Measurements from ENCODE around the gene UTP25. TPM values are rescaled to one million over a fixed set of nuclear protein-coding genes. Genes with fewer than 3 reads are reported as not detected.
"Not testable (repeated sequence)": the region's sequence is repeated elsewhere in the genome, so short reads cannot be mapped to it uniquely, and the experiment has no call there.

Gene UTP25
- total and polyA plus RNA-seq, 2 experiments from 2014 or later = 9.5 to 12.2 TPM

GRCh38 chr1:209884249-209884648 is 56.5 kb downstream of the UTP25 start:
- no peaks in the 10 kb centered on the region for H3K9me3 ChIP-seq (ENCODE audit: low read depth)
- H3K9ac ChIP-seq = peak overlapping the region; percentile 69
- peak; percentile 73 for DNase-seq
- no peaks in the 10 kb centered on the region for H3K79me2 ChIP-seq (ENCODE audit: insufficient read depth)
- no peaks in the 10 kb centered on the region for H3K9me2 ChIP-seq (ENCODE audit: insufficient read depth)
- H2AFZ ChIP-seq = peak overlapping the region; percentile 21
- H3F3A ChIP-seq (ENCODE audit: insufficient read depth) = peaks cover 33% of the 10 kb centered on the region
- peaks cover 46% of the 10 kb centered on the region for H3K4me1 ChIP-seq (ENCODE audit: insufficient read depth)
- 13 to 22% methylated on average over 4 of the region's 4 CpGs for WGBS, 2 experiments (ENCODE audit: low coverage in 1 of 2, low lambda C conversion rate in 2 of 2, missing lambda C conversion rate in 2 of 2)
- H3K4me3 ChIP-seq = peak overlapping the region; percentile 55
- no peak for TF ChIP-seq EZH2phosphoT487 (IDR thresholded peaks at IDR 0.05; ENCODE audit: insufficient read depth, low read depth)
- no peak for TF ChIP-seq EZH2 (IDR thresholded peaks at IDR 0.05; ENCODE audit: insufficient read depth, poor library complexity, severe bottlenecking)
- H3K27me3 ChIP-seq (replicated peaks; ENCODE audit: insufficient read depth) = no peaks in the 10 kb centered on the region
- no peaks in the 10 kb centered on the region for H4K20me1 ChIP-seq (ENCODE audit: insufficient read depth)
- H3K27ac ChIP-seq = peak overlapping the region; percentile 94
- in situ Hi-C loops (cut with MboI) = no loop called here
- H3K36me3 ChIP-seq (ENCODE audit: low read depth) = no peaks in the 10 kb centered on the region
- peak overlapping the region; percentile 79 for H3K4me2 ChIP-seq (ENCODE audit: unreplicated experiment)

DNA sequence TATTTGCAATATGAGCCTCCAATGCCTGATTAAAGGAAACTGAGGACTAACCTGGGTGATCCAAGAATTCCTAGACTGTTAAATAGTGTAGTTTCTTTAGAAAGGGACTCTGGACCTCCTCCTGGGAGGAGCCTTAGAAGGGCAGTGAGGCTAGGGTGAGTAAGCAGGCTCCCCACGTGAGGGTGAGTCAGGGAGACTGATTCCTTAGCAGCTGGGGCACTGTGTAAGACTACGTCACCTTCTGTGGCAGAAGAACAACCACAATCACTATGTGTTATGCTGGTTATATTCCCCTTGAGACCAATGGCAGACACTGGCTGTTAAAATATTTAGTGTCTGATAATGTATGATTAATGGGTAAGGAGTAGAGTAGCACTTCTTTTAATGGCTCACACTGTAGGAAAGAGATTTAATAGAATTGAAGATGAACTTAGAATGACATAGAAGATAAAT is 56.9 kb downstream of the UTP25 start:
- Histone ChIP-seq H3K4me3 (peak overlapping the region; percentile 55), H3K27ac (peak overlapping the region; percentile 94), H2AFZ (peak overlapping the region; percentile 21; the same call in 1 of the 2 replicates), H4K20me1 (ENCODE audit: insufficient read depth) (no peaks in the 10 kb centered on the region), H3K4me1 (ENCODE audit: insufficient read depth) (peaks cover 41% of the 10 kb centered on the region), H3K4me2 (ENCODE audit: unreplicated experiment) (peak overlapping the region; percentile 79), H3K9me3 (ENCODE audit: low read depth) (no peaks in the 10 kb centered on the region), H3K36me3 (ENCODE audit: low read depth) (no peaks in the 10 kb centered on the region), H3K27me3 (replicated peaks; ENCODE audit: insufficient read depth) (no peaks in the 10 kb centered on the region), H3K79me2 (ENCODE audit: insufficient read depth) (no peaks in the 10 kb centered on the region), H3F3A (ENCODE audit: insufficient read depth) (peaks cover 33% of the 10 kb centered on the region), H3K9me2 (ENCODE audit: insufficient read depth) (no peaks in the 10 kb centered on the region), H3K9ac (peak overlapping the region; percentile 69)
- TF ChIP-seq EZH2phosphoT487 (IDR thresholded peaks at IDR 0.05; ENCODE audit: insufficient read depth, low read depth) (peak; percentile 97), EZH2 (IDR thresholded peaks at IDR 0.05; ENCODE audit: insufficient read depth, poor library complexity, severe bottlenecking) (no peak)
- peak; percentile 100 for DNase-seq
- in situ Hi-C loops (cut with MboI) = no loop called here
- WGBS, 2 experiments (ENCODE audit: low coverage in 1 of 2, low lambda C conversion rate in 2 of 2, missing lambda C conversion rate in 2 of 2) = 0 to 2% methylated on average over 2 of the region's 2 CpGs

DNA sequence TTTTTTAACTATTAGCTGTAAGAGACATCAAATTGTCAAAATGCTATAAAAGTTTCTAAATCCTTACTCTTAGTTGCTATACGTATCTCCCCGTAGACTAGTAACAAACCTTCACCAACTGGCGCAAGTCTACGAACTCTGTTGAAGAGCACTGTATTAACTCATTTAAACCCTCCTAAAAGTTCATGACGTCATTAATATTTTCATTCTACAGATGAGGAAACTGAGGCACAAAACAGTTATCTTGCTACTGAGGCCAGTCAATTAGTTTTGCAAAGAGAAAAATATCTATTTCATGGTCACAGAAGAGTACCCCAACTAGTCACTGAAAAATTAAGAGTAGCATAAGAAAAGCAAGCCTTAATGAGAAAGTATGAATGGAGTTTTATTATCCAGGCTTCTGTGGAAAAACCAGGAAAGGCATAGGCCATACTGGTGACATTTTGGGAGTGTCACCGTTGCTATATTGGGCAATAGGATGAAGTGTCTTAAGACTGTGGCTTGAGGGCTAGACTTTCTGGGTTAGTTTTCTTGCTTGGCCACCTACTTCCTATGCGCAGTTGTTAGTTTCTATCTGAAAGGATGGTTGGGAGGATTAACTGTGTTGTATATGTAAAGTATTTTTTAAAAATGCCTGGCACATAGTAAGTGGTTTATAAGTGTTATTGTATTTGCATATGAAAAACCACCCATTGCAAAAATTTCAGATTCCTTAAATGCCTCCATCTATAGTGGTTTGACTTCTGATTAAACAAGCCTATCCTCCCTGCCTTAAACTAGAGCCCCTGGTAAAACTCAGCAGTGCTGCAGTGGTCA is 57.8 kb downstream of the UTP25 start:
- Histone ChIP-seq H3K4me1 (ENCODE audit: insufficient read depth) (peaks cover 36% of the 10 kb centered on the region), H3K9me2 (ENCODE audit: insufficient read depth) (no peaks in the 10 kb centered on the region), H3K79me2 (ENCODE audit: insufficient read depth) (no peaks in the 10 kb centered on the region), H3K27ac (peak overlapping the region; percentile 94), H3K36me3 (ENCODE audit: low read depth) (no peaks in the 10 kb centered on the region), H2AFZ (no peak overlapping the region), H4K20me1 (ENCODE audit: insufficient read depth) (no peaks in the 10 kb centered on the region), H3K4me3 (no peak overlapping the region), H3K9ac (no peak overlapping the region), H3K9me3 (ENCODE audit: low read depth) (no peaks in the 10 kb centered on the region), H3K27me3 (replicated peaks; ENCODE audit: insufficient read depth) (no peaks in the 10 kb centered on the region), H3K4me2 (ENCODE audit: unreplicated experiment) (peak overlapping the region; percentile 44), H3F3A (ENCODE audit: insufficient read depth) (peaks cover 38% of the 10 kb centered on the region)
- 88 to 95% methylated on average over 7 of the region's 7 CpGs for WGBS, 2 experiments (ENCODE audit: low coverage in 1 of 2, low lambda C conversion rate in 2 of 2, missing lambda C conversion rate in 2 of 2)
- in situ Hi-C loops (cut with MboI) = no loop called here
- no peak for DNase-seq
- no peak for TF ChIP-seq EZH2phosphoT487 (IDR thresholded peaks at IDR 0.05; ENCODE audit: insufficient read depth, low read depth)
- no peak for TF ChIP-seq EZH2 (IDR thresholded peaks at IDR 0.05; ENCODE audit: insufficient read depth, poor library complexity, severe bottlenecking)

- Histone ChIP-seq H2AFZ (no peak overlapping the region), H3K9me3 (ENCODE audit: low read depth) (no peaks in the 10 kb centered on the region), H3K9me2 (ENCODE audit: insufficient read depth) (no peaks in the 10 kb centered on the region), H4K20me1 (ENCODE audit: insufficient read depth) (no peaks in the 10 kb centered on the region), H3K4me3 (no peak overlapping the region), H3K79me2 (ENCODE audit: insufficient read depth) (no peaks in the 10 kb centered on the region), H3K27ac (no peak overlapping the region), H3K27me3 (replicated peaks; ENCODE audit: insufficient read depth) (no peaks in the 10 kb centered on the region), H3K4me2 (ENCODE audit: unreplicated experiment) (no peak overlapping the region), H3K36me3 (ENCODE audit: low read depth) (no peaks in the 10 kb centered on the region), H3F3A (ENCODE audit: insufficient read depth) (peaks cover 44% of the 10 kb centered on the region), H3K4me1 (ENCODE audit: insufficient read depth) (peaks cover 42% of the 10 kb centered on the region), H3K9ac (no peak overlapping the region)
- WGBS, 2 experiments (ENCODE audit: low coverage in 1 of 2, low lambda C conversion rate in 2 of 2, missing lambda C conversion rate in 2 of 2) = 82 to 87% methylated on average over 1 of the region's 1 CpG
- TF ChIP-seq EZH2 (IDR thresholded peaks at IDR 0.05; ENCODE audit: insufficient read depth, poor library complexity, severe bottlenecking) (no peak), EZH2phosphoT487 (IDR thresholded peaks at IDR 0.05; ENCODE audit: insufficient read depth, low read depth) (no peak)
- in situ Hi-C loops (cut with MboI) = no loop called here
- no peak for DNase-seq
Observed at GRCh38 chr1:209886219-209886536, 58.4 kb downstream of the UTP25 start.

DNA sequence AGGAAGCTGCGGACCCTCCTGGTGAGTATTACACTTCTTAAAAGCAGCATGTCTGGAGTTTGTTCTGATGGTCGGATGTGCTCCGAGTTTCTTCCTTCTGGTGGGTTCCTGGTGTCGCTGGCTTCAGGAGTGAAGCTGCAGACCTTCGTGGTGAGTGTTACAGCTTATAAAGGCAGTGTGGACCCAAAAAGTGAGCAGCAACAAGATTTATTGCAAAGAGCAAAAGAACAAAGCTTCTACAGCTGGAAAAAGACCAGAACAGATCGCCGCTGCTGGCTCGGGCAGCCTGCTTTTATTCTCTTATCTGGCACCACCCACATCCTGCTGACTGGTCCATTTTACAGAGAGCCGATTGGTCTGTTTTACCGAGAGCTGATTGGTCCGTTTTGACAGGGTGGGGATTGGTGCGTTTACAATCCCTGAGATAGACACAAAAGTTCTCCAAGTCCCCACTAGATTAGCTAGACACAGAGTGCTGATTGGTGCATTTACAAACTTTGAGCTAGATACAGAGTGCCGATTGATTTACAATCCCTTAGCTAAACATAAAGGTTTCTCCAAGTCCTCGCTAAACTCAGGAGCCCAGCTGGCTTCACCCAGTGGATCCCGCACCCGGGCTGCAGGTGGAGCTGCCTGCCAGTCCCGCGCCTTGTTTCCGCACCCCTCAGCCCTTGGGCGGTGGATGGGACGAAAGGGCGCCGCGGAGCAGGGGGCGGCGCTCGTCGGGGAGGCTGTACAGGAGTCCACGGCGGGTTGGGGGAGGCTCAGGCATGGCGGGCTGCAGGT is 60.7 kb downstream of the UTP25 start:
- H4K20me1 ChIP-seq (ENCODE audit: insufficient read depth) = not testable (repeated sequence)
- peaks cover 39% of the 10 kb centered on the region for H3K4me1 ChIP-seq (ENCODE audit: insufficient read depth)

More for the DNA sequence above, 60.7 kb downstream of the UTP25 start:
- H3K27me3 ChIP-seq (replicated peaks; ENCODE audit: insufficient read depth); DNase-seq; H3K9ac ChIP-seq; H3K9me3 ChIP-seq (ENCODE audit: low read depth); in situ Hi-C loops (cut with MboI); H3K9me2 ChIP-seq (ENCODE audit: insufficient read depth); H3K4me2 ChIP-seq (ENCODE audit: unreplicated experiment); H3K36me3 ChIP-seq (ENCODE audit: low read depth); H3K79me2 ChIP-seq (ENCODE audit: insufficient read depth); H3K27ac ChIP-seq; H2AFZ ChIP-seq; H3K4me3 ChIP-seq: not testable (repeated sequence)
- H3F3A ChIP-seq (ENCODE audit: insufficient read depth) = peaks cover 38% of the 10 kb centered on the region
- WGBS, 2 experiments (ENCODE audit: low coverage in 1 of 2, low lambda C conversion rate in 2 of 2, missing lambda C conversion rate in 2 of 2) = 63 to 64% methylated on average over 21 to 31 of the region's 31 CpGs
